GM12874 (cell line): ENCODE data around the gene POLR2C.

Source experiments
- TF ChIP-seq, protein P1 (sequence below): IDR thresholded peaks from 2 replicates; pipeline ENCODE4 v1.5.1; 2011; ENCODE audit warnings: low read depth, mild to moderate bottlenecking, control low read depth, low read length, moderate library complexity; ENCODE audit not compliant: insufficient read depth

Gene POLR2C

DNA sequence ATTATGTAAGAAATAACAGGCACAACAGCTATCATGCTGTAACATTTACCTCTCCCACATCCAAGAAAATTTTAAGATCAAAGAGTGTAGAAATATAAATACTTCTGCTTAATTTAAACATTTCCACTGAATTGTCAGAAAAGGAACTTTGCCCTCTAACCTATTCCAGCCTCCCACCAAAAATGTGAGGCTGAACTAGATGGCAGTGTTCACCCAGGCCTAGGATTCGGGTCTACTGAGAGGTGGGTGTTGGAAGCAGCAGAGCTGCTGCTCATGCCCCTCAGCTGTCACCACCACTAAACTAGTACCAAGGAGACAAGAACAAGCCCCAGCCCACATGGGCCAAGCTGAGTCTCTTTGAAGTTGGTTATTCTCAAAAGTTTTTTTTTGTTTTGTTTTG is 26.6 kb upstream of the POLR2C start:
- TF ChIP-seq, protein P1, sequence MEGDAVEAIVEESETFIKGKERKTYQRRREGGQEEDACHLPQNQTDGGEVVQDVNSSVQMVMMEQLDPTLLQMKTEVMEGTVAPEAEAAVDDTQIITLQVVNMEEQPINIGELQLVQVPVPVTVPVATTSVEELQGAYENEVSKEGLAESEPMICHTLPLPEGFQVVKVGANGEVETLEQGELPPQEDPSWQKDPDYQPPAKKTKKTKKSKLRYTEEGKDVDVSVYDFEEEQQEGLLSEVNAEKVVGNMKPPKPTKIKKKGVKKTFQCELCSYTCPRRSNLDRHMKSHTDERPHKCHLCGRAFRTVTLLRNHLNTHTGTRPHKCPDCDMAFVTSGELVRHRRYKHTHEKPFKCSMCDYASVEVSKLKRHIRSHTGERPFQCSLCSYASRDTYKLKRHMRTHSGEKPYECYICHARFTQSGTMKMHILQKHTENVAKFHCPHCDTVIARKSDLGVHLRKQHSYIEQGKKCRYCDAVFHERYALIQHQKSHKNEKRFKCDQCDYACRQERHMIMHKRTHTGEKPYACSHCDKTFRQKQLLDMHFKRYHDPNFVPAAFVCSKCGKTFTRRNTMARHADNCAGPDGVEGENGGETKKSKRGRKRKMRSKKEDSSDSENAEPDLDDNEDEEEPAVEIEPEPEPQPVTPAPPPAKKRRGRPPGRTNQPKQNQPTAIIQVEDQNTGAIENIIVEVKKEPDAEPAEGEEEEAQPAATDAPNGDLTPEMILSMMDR = no peak

- TF ChIP-seq, protein P1 = no peak
These were observed 17.8 kb upstream of the POLR2C start for GRCh38 chr16:57444711-57445110.

- TF ChIP-seq, protein P1 = no peak
These were observed 17.0 kb upstream of the POLR2C start for GRCh38 chr16:57445510-57445909.

DNA sequence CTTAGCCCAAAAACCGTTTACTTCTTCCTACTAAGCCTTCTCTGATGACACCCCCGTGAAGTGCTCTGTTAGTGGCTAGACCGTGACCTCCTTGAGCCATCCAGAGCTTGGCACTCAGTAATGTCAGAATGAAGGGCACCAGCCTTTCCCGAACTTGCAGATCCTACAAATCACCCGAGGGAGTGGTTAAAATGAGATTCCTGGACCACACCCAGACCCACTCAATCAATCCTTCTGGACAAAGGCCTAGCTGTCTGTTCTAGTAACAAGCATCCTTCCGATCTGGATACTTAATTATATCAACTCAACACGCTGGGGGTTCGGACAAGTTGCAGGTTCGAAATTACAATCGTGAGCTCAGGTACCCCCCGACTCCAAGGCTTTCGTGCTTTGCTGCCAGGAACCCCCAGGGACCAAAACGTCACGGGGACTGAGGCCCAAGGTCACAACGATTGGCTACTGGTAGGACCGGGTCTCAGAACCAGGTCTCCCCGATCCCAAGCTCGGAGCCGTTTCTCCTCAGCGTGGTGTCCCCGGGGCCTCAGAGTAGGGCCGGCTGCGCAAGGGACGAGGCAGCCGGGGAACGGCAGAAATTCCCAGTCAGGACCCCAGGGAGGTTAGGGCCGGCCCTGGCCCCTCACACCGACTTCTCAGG is 15.8 kb upstream of the POLR2C start:
- TF ChIP-seq, protein P1 = no peak

- TF ChIP-seq, protein P1 = no peak
These were observed 15.1 kb upstream of the POLR2C start, which contains the start of the genes CIAPIN1 and COQ9 for GRCh38 chr16:57447186-57447962. Gene CIAPIN1 (minus strand): TSS chr16:57447385. CDS start chr16:57440928, 6,457 bp downstream. Gene COQ9 (plus strand): TSS chr16:57447479. CDS start chr16:57447506, 27 bp downstream.

- TF ChIP-seq, protein P1 = no peak
These were observed 10.5 kb upstream of the POLR2C start for GRCh38 chr16:57452021-57452420.

DNA sequence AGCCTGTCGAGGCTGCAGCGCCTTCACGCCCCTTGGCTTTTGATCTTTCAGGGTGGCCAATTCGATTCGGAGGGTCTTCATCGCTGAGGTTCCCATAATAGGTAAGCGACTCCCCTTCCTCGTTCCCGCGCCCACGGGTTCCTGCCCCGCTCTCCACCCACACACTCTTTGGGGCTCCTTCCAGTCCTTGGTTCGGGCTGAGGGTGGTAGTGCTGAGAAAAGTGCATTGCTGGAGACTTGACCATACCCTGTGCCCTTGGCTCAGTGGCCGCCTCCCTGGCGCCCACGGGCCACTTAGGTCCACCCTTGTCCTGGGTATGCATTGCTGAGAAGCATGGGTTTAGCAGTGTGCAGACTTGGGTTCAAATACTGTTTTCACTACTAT is 491 bp downstream of the POLR2C start:
- TF ChIP-seq, protein P1 = no peak
